NCI-H82 treated with DMSO at 0.1 percent for 48 hours (cell line): Measurements from ENCODE around the gene NTNG1.
A peak's percentile ranks its signal among the peaks of the same experiment; 100 is the strongest.

Source experiments
- DNase-seq: peaks from one replicate; lab custom pipeline; 2025; ENCODE audit not compliant: unreplicated experiment; lab: John Stamatoyannopoulos, UW

NTNG1 gene

GRCh38 chr1:107487506-107487905 lies 346.7 kb downstream of the NTNG1 start:
- no peak for DNase-seq

- DNase-seq: no peak
Measured at GRCh38 chr1:107491582-107491981, 350.7 kb downstream of the NTNG1 start.

GRCh38 chr1:107493111-107493716 lies 352.4 kb downstream of the NTNG1 start:
- DNase-seq: peak; percentile 45

- no peak for DNase-seq
Measured at GRCh38 chr1:107494061-107494460, 353.2 kb downstream of the NTNG1 start.

GRCh38 chr1:107496002-107496401 lies 355.2 kb downstream of the NTNG1 start:
- DNase-seq: no peak

GRCh38 chr1:107499139-107499744 lies 358.4 kb downstream of the NTNG1 start:
- no peak for DNase-seq

- no peak for DNase-seq
Measured at GRCh38 chr1:107501081-107501605, 360.3 kb downstream of the NTNG1 start.

GRCh38 chr1:107510347-107510746 lies 369.5 kb downstream of the NTNG1 start:
- no peak for DNase-seq

GRCh38 chr1:107512836-107513235 lies 372.0 kb downstream of the NTNG1 start:
- no peak for DNase-seq

GRCh38 chr1:107514841-107515240 lies 374.0 kb downstream of the NTNG1 start:
- DNase-seq: no peak

GRCh38 chr1:107515702-107516101 lies 374.9 kb downstream of the NTNG1 start:
- no peak for DNase-seq

- DNase-seq: no peak
Measured at GRCh38 chr1:107523061-107523460, 382.2 kb downstream of the NTNG1 start.

- no peak for DNase-seq
Measured at GRCh38 chr1:107523736-107524135, 382.9 kb downstream of the NTNG1 start.

- DNase-seq: no peak
Measured at GRCh38 chr1:107524301-107524700, 383.5 kb downstream of the NTNG1 start.

- no peak for DNase-seq
Measured at GRCh38 chr1:107525145-107525544, 384.3 kb downstream of the NTNG1 start.

GRCh38 chr1:107525961-107526360 lies 385.1 kb downstream of the NTNG1 start:
- no peak for DNase-seq

GRCh38 chr1:107526524-107527198 lies 385.8 kb downstream of the NTNG1 start:
- no peak for DNase-seq

GRCh38 chr1:107529511-107530149 lies 388.8 kb downstream of the NTNG1 start:
- DNase-seq: peak; percentile 94

GRCh38 chr1:107530543-107530942 lies 389.7 kb downstream of the NTNG1 start:
- DNase-seq: no peak

GRCh38 chr1:107531065-107531908 lies 390.4 kb downstream of the NTNG1 start:
- no peak for DNase-seq

GRCh38 chr1:107532318-107532717 lies 391.5 kb downstream of the NTNG1 start:
- peak; percentile 40 for DNase-seq
